Rectal smooth muscle tissue (tissue), 1 donor: ENCODE results near the gene IQGAP3.
A peak's percentile ranks its signal among the peaks of the same experiment; 100 is the strongest.

Experiments
- H3K27ac ChIP-seq: one replicate; pipeline ENCODE4 v1.7.0; 2013; ENCODE audit warnings: low read depth, low read length, inconsistent platforms
- H3K27me3 ChIP-seq: one replicate; pipeline ENCODE4 v1.7.0; 2013; ENCODE audit warnings: low read length; ENCODE audit not compliant: control insufficient read depth, insufficient read depth
- H3K36me3 ChIP-seq: one replicate; pipeline ENCODE4 v1.7.0; 2013; ENCODE audit warnings: low read length; ENCODE audit not compliant: control insufficient read depth, insufficient read depth
- H3K4me1 ChIP-seq: one replicate; pipeline ENCODE4 v1.7.0; 2013; ENCODE audit warnings: low read length; ENCODE audit not compliant: control insufficient read depth, insufficient read depth
- H3K4me3 ChIP-seq: one replicate; pipeline ENCODE4 v1.7.0; 2013; ENCODE audit warnings: low read length
- H3K9ac ChIP-seq: one replicate; pipeline ENCODE4 v1.7.0; 2013; ENCODE audit warnings: low read length

Gene IQGAP3

GRCh38 chr1:156601122-156601830 is 28.9 kb upstream of the IQGAP3 start, which contains the start of gene GPATCH4:
Gene GPATCH4, minus strand, starts transcription at chr1:156601479.
- Histone ChIP-seq H3K36me3 (peaks cover 8% of the 10 kb centered on the region), H3K4me1 (peaks cover 10% of the 10 kb centered on the region), H3K27ac (peak within 1 kb of the TSS; percentile 81), H3K9ac (peak within 1 kb of the TSS; percentile 45), H3K4me3 (peak within 1 kb of the TSS; percentile 97), H3K27me3 (no peaks in the 10 kb centered on the region)

DNA sequence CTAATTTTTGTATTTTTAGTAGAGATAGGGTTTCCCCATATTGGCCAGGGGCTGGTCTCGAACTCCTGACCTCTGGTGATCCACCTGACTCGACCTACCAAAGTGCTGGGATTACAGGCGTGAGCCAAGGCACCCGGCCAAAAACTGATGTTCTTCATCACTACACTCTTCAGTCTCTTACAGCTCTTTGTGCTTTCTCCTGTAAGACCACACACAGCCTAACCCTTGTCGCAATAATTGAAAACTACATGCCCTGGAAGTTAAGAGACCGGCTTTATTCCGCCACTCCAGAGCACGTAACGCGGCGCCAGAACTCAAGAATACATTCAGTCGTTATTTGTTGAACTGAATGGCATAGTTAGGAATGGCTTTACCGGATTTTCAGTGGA is 28.4 kb upstream of the IQGAP3 start:
- H3K36me3 ChIP-seq: peaks cover 13% of the 10 kb centered on the region
- H3K27ac ChIP-seq: peak overlapping the region; percentile 81
- no peaks in the 10 kb centered on the region for H3K27me3 ChIP-seq
- H3K9ac ChIP-seq: peak overlapping the region; percentile 45
- peak overlapping the region; percentile 97 for H3K4me3 ChIP-seq
- H3K4me1 ChIP-seq: peaks cover 10% of the 10 kb centered on the region

DNA sequence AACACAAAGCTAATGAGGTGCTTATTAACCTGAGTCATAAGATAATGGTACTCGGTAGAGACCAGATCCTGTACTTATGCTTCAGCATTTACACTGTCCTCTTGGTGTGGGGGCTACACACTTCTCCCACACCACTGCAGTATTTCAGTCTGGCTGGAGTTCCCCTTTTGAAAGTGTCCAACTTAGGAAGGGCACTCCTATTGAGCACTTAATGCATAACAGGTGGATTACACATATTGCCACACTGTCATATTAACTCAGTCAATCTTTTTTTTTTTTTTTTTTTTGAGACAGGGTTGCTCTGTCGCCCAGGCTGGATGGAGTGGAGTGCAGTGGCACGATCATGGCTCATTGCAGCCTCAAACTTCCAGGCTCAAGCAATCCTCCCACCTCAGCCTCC is 27.4 kb upstream of the IQGAP3 start:
- Histone ChIP-seq H3K36me3 (peaks cover 21% of the 10 kb centered on the region), H3K4me1 (peaks cover 10% of the 10 kb centered on the region), H3K9ac (no peak overlapping the region), H3K27me3 (no peaks in the 10 kb centered on the region), H3K27ac (no peak overlapping the region), H3K4me3 (no peak overlapping the region)

- no peak overlapping the region for H3K9ac ChIP-seq
- no peaks in the 10 kb centered on the region for H3K27me3 ChIP-seq
- H3K27ac ChIP-seq: no peak overlapping the region
- H3K4me3 ChIP-seq: no peak overlapping the region
- H3K4me1 ChIP-seq: peaks cover 10% of the 10 kb centered on the region
- peaks cover 25% of the 10 kb centered on the region for H3K36me3 ChIP-seq
Measured at GRCh38 chr1:156598731-156599432, 26.5 kb upstream of the IQGAP3 start.

DNA sequence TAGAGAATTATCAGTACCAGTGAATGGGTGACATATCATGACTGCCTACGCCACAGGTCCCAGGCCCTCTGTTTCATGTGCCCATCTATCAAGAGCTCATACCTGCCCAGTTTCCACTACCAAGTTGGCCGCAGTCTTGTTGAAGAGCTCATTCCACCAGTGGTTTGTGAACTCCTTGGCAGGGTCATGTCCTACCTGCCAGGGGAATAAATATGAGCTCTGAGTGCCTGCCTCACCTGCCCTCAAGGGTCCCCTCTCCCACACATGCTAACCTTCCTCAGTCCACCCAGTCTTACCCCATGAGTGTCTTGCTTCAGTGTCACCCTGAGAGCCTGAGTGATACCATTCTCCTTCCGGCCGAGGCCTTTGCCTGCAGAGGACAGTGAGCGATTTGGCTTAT is 25.8 kb upstream of the IQGAP3 start:
- Histone ChIP-seq H3K4me3 (no peak overlapping the region), H3K4me1 (peaks cover 10% of the 10 kb centered on the region), H3K27ac (no peak overlapping the region), H3K27me3 (no peaks in the 10 kb centered on the region), H3K36me3 (peaks cover 25% of the 10 kb centered on the region), H3K9ac (no peak overlapping the region)

DNA sequence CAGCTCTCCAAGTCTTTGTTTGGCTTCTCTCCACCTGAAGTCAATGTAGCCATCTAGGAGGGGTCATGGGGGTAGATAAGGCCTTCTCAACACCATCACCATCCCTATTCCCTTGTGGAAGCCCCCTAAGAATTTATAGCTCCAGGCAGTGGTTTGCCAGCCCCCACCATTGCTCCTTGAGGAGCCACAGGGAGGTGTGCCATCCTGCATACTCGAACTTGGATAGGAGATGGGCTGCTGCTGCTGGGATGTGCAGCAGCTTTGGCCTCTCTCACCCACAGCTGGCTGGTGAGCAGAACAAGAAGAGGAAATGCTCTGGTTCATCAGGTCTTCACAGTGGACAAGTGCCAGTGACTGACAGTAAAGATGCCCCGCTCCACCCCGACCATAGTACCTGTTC is 24.1 kb upstream of the IQGAP3 start:
- peaks cover 25% of the 10 kb centered on the region for H3K36me3 ChIP-seq
- no peak overlapping the region for H3K4me3 ChIP-seq
- no peak overlapping the region for H3K9ac ChIP-seq
- no peak overlapping the region for H3K27ac ChIP-seq
- no peaks in the 10 kb centered on the region for H3K27me3 ChIP-seq
- peaks cover 7% of the 10 kb centered on the region for H3K4me1 ChIP-seq

- H3K9ac ChIP-seq: no peak overlapping the region
- H3K4me1 ChIP-seq: peaks cover 7% of the 10 kb centered on the region
- peaks cover 25% of the 10 kb centered on the region for H3K36me3 ChIP-seq
- no peak overlapping the region for H3K4me3 ChIP-seq
- no peaks in the 10 kb centered on the region for H3K27me3 ChIP-seq
- no peak overlapping the region for H3K27ac ChIP-seq
Measured at GRCh38 chr1:156595016-156595415, 22.7 kb upstream of the IQGAP3 start.

- Histone ChIP-seq H3K4me3 (no peak overlapping the region), H3K27me3 (no peaks in the 10 kb centered on the region), H3K9ac (no peak overlapping the region), H3K27ac (no peak overlapping the region), H3K4me1 (peaks cover 7% of the 10 kb centered on the region), H3K36me3 (peaks cover 25% of the 10 kb centered on the region)
Measured at GRCh38 chr1:156594190-156594589, 21.8 kb upstream of the IQGAP3 start.

DNA sequence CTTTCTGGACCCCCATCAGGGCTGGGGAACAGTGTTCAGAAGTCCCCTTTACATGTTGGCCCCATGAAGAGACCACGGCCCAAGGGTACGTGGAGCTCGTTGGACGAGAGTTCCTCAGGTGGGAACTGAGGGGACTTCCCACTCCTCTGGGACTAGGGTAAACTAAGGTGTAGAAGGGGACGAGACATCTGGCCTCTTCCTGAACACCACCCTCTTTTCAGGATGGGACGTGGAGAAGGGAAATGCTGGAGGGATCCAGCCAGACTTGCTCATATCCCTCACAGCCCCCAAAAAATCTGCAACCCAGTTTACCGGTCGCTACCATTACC is 21.3 kb upstream of the IQGAP3 start:
- Histone ChIP-seq H3K4me3 (no peak overlapping the region), H3K27me3 (no peaks in the 10 kb centered on the region), H3K4me1 (peaks cover 7% of the 10 kb centered on the region), H3K9ac (no peak overlapping the region), H3K27ac (no peak overlapping the region), H3K36me3 (peaks cover 25% of the 10 kb centered on the region)

GRCh38 chr1:156592910-156593660 is 20.7 kb upstream of the IQGAP3 start:
- Histone ChIP-seq H3K27me3 (no peaks in the 10 kb centered on the region), H3K9ac (no peak overlapping the region), H3K36me3 (peaks cover 24% of the 10 kb centered on the region), H3K4me1 (peaks cover 7% of the 10 kb centered on the region), H3K27ac (no peak overlapping the region), H3K4me3 (no peak overlapping the region)

- Histone ChIP-seq H3K4me3 (peak overlapping the region; percentile 87), H3K27ac (peak overlapping the region; percentile 90), H3K9ac (peak overlapping the region; percentile 81), H3K36me3 (peaks cover 20% of the 10 kb centered on the region), H3K4me1 (peaks cover 7% of the 10 kb centered on the region), H3K27me3 (no peaks in the 10 kb centered on the region)
Measured at GRCh38 chr1:156592158-156592909, 20.0 kb upstream of the IQGAP3 start.
